K562 (cell line): ENCODE measurements around the gene DENND2C. TPM values are rescaled to one million over a fixed set of nuclear protein-coding genes. Genes with fewer than 3 reads are reported as not detected.

Experiments
- GMEB1 ChIP-seq: fragments of 250-450 bp; sonication (Bioruptor Pico); IDR thresholded peaks from 2 replicates; pipeline ENCODE4 v1.4.0; 2020; ENCODE audit warnings: mild to moderate bottlenecking
- POLR2AphosphoS5 ChIP-seq: IDR thresholded peaks from 2 replicates; pipeline ENCODE4 v1.6.1; 2011; ENCODE audit warnings: mild to moderate bottlenecking, low read depth, low read length, moderate library complexity; ENCODE audit not compliant: control insufficient read depth, insufficient read depth
- REST ChIP-seq, 2 experiments: fragments of 450-650 bp; formaldehyde crosslinking in 1 of 2; IDR thresholded peaks; 2 replicates each; pipeline versions ENCODE4 v1.4.0 to v1.6.1; 2014 to 2020; ENCODE audit warnings: mild to moderate bottlenecking in 2 of 2, borderline replicate concordance in 1 of 2, low read depth in 1 of 2
- TBL1XR1 ChIP-seq, 2 experiments: IDR thresholded peaks; 2 replicates each; pipeline ENCODE4 v1.6.1; 2012; ENCODE audit warnings: improper control_type of control experiment in 2 of 2, low read length in 2 of 2, mild to moderate bottlenecking in 1 of 2
- ZMIZ1 ChIP-seq, 2 experiments: fragments of 150-350 bp in 1 of 2; IDR thresholded peaks; 2 replicates each; pipeline ENCODE4 v1.6.1; 2012 to 2016; ENCODE audit warnings: low read depth in 2 of 2, low read length in 2 of 2, mild to moderate bottlenecking in 1 of 2, moderate library complexity in 1 of 2
- ZNF592 ChIP-seq: fragments of 450-650 bp; IDR thresholded peaks from 2 replicates; pipeline ENCODE4 v1.6.1; 2017; ENCODE audit warnings: antibody characterized with exemption, mild to moderate bottlenecking
- polyA plus RNA-seq, 8 experiments: library from polyadenylated mRNA; depleted of rRNA in 4 of 8; stranded (reverse) in 5 of 8; unstranded in 3 of 8; fragments of >200 nt; fragmentation: Nextera tagmentation in 2 of 8; fragmentation: Illumina TruSeq in 1 of 8; extraction: Ambion mirVana in 2 of 8; extraction: Trizol in 1 of 8; gene quantifications; 2 replicates each; pipeline versions ENCODE4 v1.2.1 to v1.2.3, GENCODE V29; 2011 to 2014; ENCODE audit warnings: inconsistent platforms in 1 of 8, missing spikeins in 1 of 8
- total RNA-seq, 7 experiments: library from RNA; depleted of rRNA in 6 of 7; stranded (reverse); fragments of >200 nt in 6 of 7; fragmentation: Illumina TruSeq in 2 of 7; extraction: Trizol in 2 of 7; gene quantifications; 2 replicates each; pipeline versions ENCODE4 v1.2.1 to v1.2.3, GENCODE V29; 2011 to 2021; ENCODE audit warnings: low replicate concordance in 1 of 7

DENND2C gene
- total and polyA plus RNA-seq, 9 of the 15 experiments (the other 6 are each of a cell fraction or from before 2014, with no cell fraction given): 0.03 to 0.25 (median 0.14) TPM

GRCh38 chr1:114716304-114717170 is 46.7 kb upstream of the DENND2C start, which contains the start of gene NRAS (continued):
- peak; percentile 70 for TF ChIP-seq REST (IDR thresholded peaks at IDR 0.05; ENCODE audit: borderline replicate concordance)
- TF ChIP-seq REST (CRISPR knock-in tag; IDR thresholded peaks at IDR 0.05; ENCODE audit: low read depth): no peak; the same call in 1 of the 2 replicates
- peak; percentile 57; the same call in 1 of the 2 replicates for TF ChIP-seq GMEB1 (CRISPR knock-in tag)
- TF ChIP-seq ZNF592: no peak
- TF ChIP-seq ZMIZ1 (IDR thresholded peaks at IDR 0.05; ENCODE audit: low read depth in 2 of 2, low read length in 2 of 2): 0 out of 4 replicates have a peak, but pooled peaks of 1 of the 2 experiments have one; percentile 44
- peak; percentile 93 for TF ChIP-seq POLR2AphosphoS5
- peak in 1 of 2 experiments; percentile 86; a peak in 2 of 4 replicates for TF ChIP-seq TBL1XR1 (IDR thresholded peaks at IDR 0.05; ENCODE audit: low read length in 2 of 2)
